ENCODE measurements around the gene C4orf51. TPM values are rescaled to one million over a fixed set of nuclear protein-coding genes. Genes with fewer than 3 reads are reported as not detected.
A peak's percentile ranks its signal among the peaks of the same experiment; 100 is the strongest.

Gene C4orf51
- total and polyA plus RNA-seq, 2 of the 8 experiments (the other 6 are each of a cell fraction or from before 2014, with no cell fraction given) = 0.54 TPM; not detected in 1

- Histone ChIP-seq H4K5ac (ENCODE audit: insufficient read length, low read depth, low read length) (peak overlapping the region; percentile 73), H4K91ac (replicated peaks; ENCODE audit: insufficient read length, low read length) (no peak overlapping the region), H3K4me3 (ENCODE audit: extremely low read depth in 1 of 4, insufficient read depth in 2 of 4, low read depth in 3 of 4, low read length in 4 of 4) (peak overlapping the region; percentile 17 to 73 (median 26); a peak in 7 of 8 replicates), H2BK120ac (replicated peaks; ENCODE audit: low read depth, low read length) (no peak overlapping the region), H3K36me3 (ENCODE audit: control insufficient read depth in 2 of 4, insufficient read depth in 4 of 4, low read length in 3 of 4) (no peaks in the 10 kb centered on the region), H3K23ac (ENCODE audit: insufficient read length) (no peak overlapping the region), H3K79me2 (ENCODE audit: control insufficient read depth in 1 of 2, insufficient read depth in 2 of 2, low read length in 2 of 2) (no peaks in the 10 kb centered on the region), H3K23me2 (ENCODE audit: low read depth, low read length) (no peaks in the 10 kb centered on the region; the same call in 1 of the 2 replicates), H3K4me2 (ENCODE audit: insufficient read depth in 1 of 2, low read depth in 2 of 2, low read length in 2 of 2) (peak overlapping the region; percentile 69 to 80), H3K18ac (ENCODE audit: extremely low read depth, low read length) (peak overlapping the region; percentile 93), H3K56ac (replicated peaks; ENCODE audit: insufficient read length, low read depth, low read length) (no peak overlapping the region), H3K4ac (replicated peaks; ENCODE audit: insufficient read length, low read depth, low read length) (peak overlapping the region; percentile 17), H2BK20ac (ENCODE audit: low read length) (0 out of 2 replicates have a peak overlapping the region, but pooled peaks have one; percentile 52), H4K8ac (ENCODE audit: extremely low read depth, insufficient read depth, low read length) (peak overlapping the region; percentile 88; the same call in 1 of the 2 replicates), H2AK5ac (ENCODE audit: low read depth, low read length) (no peak overlapping the region), H3K14ac (ENCODE audit: insufficient read length) (no peak overlapping the region), H3K27ac (ENCODE audit: low read depth, low read length) (peak overlapping the region; percentile 81; the same call in 1 of the 2 replicates), H3K79me1 (ENCODE audit: low read depth, low read length) (no peaks in the 10 kb centered on the region), H2AFZ (ENCODE audit: low read length) (peak overlapping the region; percentile 100), H3K9ac (replicated peaks in 1 of 4; ENCODE audit: extremely low read depth in 1 of 4, low read depth in 3 of 4, low read length in 3 of 4) (peak overlapping the region in 3 of 4 experiments; percentile 45 to 71 (median 59); a peak in 5 of 7 replicates), H3K27me3 (replicated peaks in 1 of 4; ENCODE audit: control insufficient read depth in 3 of 4, extremely low read depth in 1 of 4, insufficient read depth in 3 of 4, low read length in 3 of 4) (no peaks in the 10 kb centered on the region; a peak in 2 of 7 replicates), H2BK15ac (ENCODE audit: low read length) (peak overlapping the region; percentile 94; the same call in 1 of the 2 replicates), H4K20me1 (replicated peaks in 1 of 2; ENCODE audit: control insufficient read depth in 1 of 2, insufficient read depth in 2 of 2, low read length in 2 of 2) (no peaks in the 10 kb centered on the region), H2BK12ac (ENCODE audit: low read depth, low read length) (peak overlapping the region; percentile 88), H2BK5ac (ENCODE audit: low read depth, low read length) (peak overlapping the region; percentile 86), H3K9me3 (ENCODE audit: insufficient read depth in 2 of 2, low read depth in 1 of 2, low read length in 1 of 2) (no peaks in the 10 kb centered on the region), H3K4me1 (replicated peaks in 1 of 4; ENCODE audit: control insufficient read depth in 3 of 4, insufficient read depth in 4 of 4, low read length in 3 of 4) (peaks cover 3 to 13% (median 9%) of the 10 kb centered on the region in 4 experiments)
- 53% methylated on average over 13 of the region's 14 CpGs; no CpG with 5 or more reads in 1 of the 2 experiments for WGBS, 2 experiments (ENCODE audit: extremely low coverage in 1 of 2, insufficient coverage in 1 of 2, insufficient read length in 1 of 2, insufficient replicate concordance in 2 of 2, low coverage in 1 of 2, low lambda C conversion rate in 2 of 2, missing lambda C conversion rate in 1 of 2)
- no peak for DNase-seq (ENCODE audit: low read depth in 1 of 2, low spot score in 2 of 2)
- peak; percentile 48 for FAIRE-seq
- CTCF ChIA-PET (ENCODE audit: partially characterized antibody) = no interaction called here
- POLR2A ChIA-PET (ENCODE audit: partially characterized antibody) = interaction anchor here (1.0 to 1.3 kb wide), 3 partner anchors 9 to 205 kb away, joined by 3 to 5 read pairs (median 4); no protein-coding TSS in a partner anchor
- TF ChIP-seq RBBP5 (IDR thresholded peaks at IDR 0.05; ENCODE audit: borderline replicate concordance, low read depth, low read length) (no peak), PHF8 (conservative IDR thresholded peaks at IDR 0.05; ENCODE audit: low read depth, low read length) (no peak), MAFK (IDR thresholded peaks at IDR 0.05; ENCODE audit: low read depth, low read length) (no peak), HDAC6 (IDR thresholded peaks at IDR 0.05; ENCODE audit: low read depth, low read length) (no peak), ZNF274 (IDR thresholded peaks at IDR 0.05; ENCODE audit: borderline replicate concordance, extremely low read depth, low read length) (no peak), TEAD4 (IDR thresholded peaks at IDR 0.05; ENCODE audit: low read depth, low read length) (peak; percentile 45; the same call in 1 of the 2 replicates), SP1 (IDR thresholded peaks at IDR 0.05; ENCODE audit: low read depth, low read length) (peak; percentile 48; the same call in 1 of the 2 replicates), GTF2F1 (IDR thresholded peaks at IDR 0.05; ENCODE audit: borderline replicate concordance, low read depth, low read length) (no peak), USF2 (IDR thresholded peaks at IDR 0.05; ENCODE audit: low read length) (no peak), SIN3A (conservative IDR thresholded peaks at IDR 0.05 in 1 of 2, IDR thresholded peaks at IDR 0.05 in 1 of 2; ENCODE audit: low read depth in 1 of 2, low read length in 2 of 2) (no peak)
Observed at GRCh38 chr4:145732001-145732815, 52.3 kb downstream of the C4orf51 start.

Data from H1 (cell line).